ENCODE results near the gene PRR14L. TPM values are rescaled to one million over a fixed set of nuclear protein-coding genes. Genes with fewer than 3 reads are reported as not detected.

Gene PRR14L
- total and polyA plus RNA-seq, 2 of the 13 experiments (the other 11 are each of a cell fraction or from before 2014, with no cell fraction given): 6.6 to 16.5 TPM

DNA sequence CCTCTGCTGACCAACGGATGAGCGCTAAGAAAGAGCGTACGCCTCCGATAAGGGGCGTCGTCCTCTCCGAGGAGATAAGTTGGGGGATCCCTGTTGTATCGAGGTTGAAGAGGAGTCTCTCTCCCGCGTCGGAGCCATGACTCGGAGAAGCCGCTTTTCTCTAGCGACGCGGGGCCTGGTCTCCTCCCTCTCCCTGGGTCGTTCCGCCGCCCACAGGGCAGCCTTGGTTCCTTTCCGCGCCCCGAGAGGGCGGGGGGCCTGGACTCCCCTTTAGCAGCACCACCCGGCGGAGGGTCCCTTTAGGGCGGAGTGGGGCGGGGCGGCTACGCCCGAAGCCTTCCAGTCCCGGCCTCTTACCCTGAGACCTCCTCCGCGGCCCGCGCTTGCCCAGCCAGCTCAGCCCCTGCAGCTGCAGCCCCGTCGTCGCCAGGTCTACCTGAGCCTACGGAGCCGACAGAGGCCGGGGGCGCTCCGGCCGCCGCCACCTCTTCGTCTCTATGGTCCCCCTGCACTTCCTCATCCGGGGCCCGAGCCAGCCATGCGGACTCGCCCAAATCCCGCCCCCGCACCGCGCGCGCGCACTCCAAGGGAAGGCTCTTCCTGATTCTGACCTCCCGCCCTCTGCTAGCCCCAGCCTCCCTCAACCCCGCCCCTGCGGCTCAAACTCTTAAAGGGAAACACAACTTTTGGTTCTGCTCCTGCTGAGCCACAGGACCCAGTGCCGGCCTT, at the start of gene PRR14L (continued):
- TF ChIP-seq, protein P1, sequence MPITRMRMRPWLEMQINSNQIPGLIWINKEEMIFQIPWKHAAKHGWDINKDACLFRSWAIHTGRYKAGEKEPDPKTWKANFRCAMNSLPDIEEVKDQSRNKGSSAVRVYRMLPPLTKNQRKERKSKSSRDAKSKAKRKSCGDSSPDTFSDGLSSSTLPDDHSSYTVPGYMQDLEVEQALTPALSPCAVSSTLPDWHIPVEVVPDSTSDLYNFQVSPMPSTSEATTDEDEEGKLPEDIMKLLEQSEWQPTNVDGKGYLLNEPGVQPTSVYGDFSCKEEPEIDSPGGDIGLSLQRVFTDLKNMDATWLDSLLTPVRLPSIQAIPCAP (CRISPR knock-in tag; IDR thresholded peaks at IDR 0.05; ENCODE audit: low read depth): no peak
- no peak for TF ChIP-seq ZNF543 (CRISPR knock-in tag; IDR thresholded peaks at IDR 0.05)
- 0 out of 2 replicates have a peak, but pooled peaks have one; percentile 14 for TF ChIP-seq ZNF333 (CRISPR knock-in tag; IDR thresholded peaks at IDR 0.05; ENCODE audit: borderline replicate concordance)
- peak; percentile 58; the same call in 1 of the 2 replicates for TF ChIP-seq CBX5 (CRISPR knock-in tag; IDR thresholded peaks at IDR 0.05; ENCODE audit: borderline replicate concordance)
- TF ChIP-seq RFX5 (IDR thresholded peaks at IDR 0.05; ENCODE audit: low read depth, low read length): no peak
- peak; percentile 99; the same call in 1 of the 2 replicates for TF ChIP-seq DMTF1 (CRISPR knock-in tag; IDR thresholded peaks at IDR 0.05)
- TF ChIP-seq ZNF441 (CRISPR knock-in tag; IDR thresholded peaks at IDR 0.05; ENCODE audit: borderline replicate concordance): no peak
- TF ChIP-seq ZNF766 (CRISPR knock-in tag; IDR thresholded peaks at IDR 0.05; ENCODE audit: borderline replicate concordance): peak; percentile 85; the same call in 1 of the 2 replicates
- peak; percentile 61; the same call in 1 of the 2 replicates for TF ChIP-seq FOXC1 (CRISPR knock-in tag; IDR thresholded peaks at IDR 0.05; ENCODE audit: borderline replicate concordance)
- peak; percentile 35; the same call in 1 of the 2 replicates for TF ChIP-seq ZNF792 (CRISPR knock-in tag; IDR thresholded peaks at IDR 0.05)
- 0 out of 2 replicates have a peak, but pooled peaks have one; percentile 22 for TF ChIP-seq ZNF557 (CRISPR knock-in tag; IDR thresholded peaks at IDR 0.05)
- no peak for TF ChIP-seq SUZ12 (IDR thresholded peaks at IDR 0.05; ENCODE audit: low read depth, low read length)
- peak; percentile 40; the same call in 1 of the 2 replicates for TF ChIP-seq SOX5 (CRISPR knock-in tag; IDR thresholded peaks at IDR 0.05; ENCODE audit: borderline replicate concordance)
- no peak for TF ChIP-seq RAD51 (IDR thresholded peaks at IDR 0.05; ENCODE audit: borderline replicate concordance)
- TF ChIP-seq ZNF260 (CRISPR knock-in tag; IDR thresholded peaks at IDR 0.05; ENCODE audit: borderline replicate concordance, low read depth): no peak
- peak; percentile 84 for TF ChIP-seq AGO2 (optimal IDR thresholded peaks at IDR 0.05; ENCODE audit: low read depth, low read length)
- no peak for TF ChIP-seq FOXA1 (IDR thresholded peaks at IDR 0.05)
- TF ChIP-seq FOXA1 (CRISPR knock-in tag; IDR thresholded peaks at IDR 0.05): no peak
- TF ChIP-seq NR1H2 (CRISPR knock-in tag; IDR thresholded peaks at IDR 0.05; ENCODE audit: borderline replicate concordance, low read depth): peak; percentile 45; the same call in 1 of the 2 replicates
- TF ChIP-seq, protein P2, sequence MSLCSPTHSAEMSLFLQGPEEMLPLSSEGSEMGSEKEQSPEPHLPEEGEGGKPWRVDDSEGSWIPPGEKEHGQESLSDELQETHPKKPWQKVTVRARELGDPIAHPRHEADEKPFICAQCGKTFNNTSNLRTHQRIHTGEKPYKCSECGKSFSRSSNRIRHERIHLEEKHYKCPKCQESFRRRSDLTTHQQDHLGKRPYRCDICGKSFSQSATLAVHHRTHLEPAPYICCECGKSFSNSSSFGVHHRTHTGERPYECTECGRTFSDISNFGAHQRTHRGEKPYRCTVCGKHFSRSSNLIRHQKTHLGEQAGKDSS (CRISPR knock-in tag; IDR thresholded peaks at IDR 0.05; ENCODE audit: borderline replicate concordance, low read depth): no peak
- TF ChIP-seq ZNF782 (CRISPR knock-in tag; IDR thresholded peaks at IDR 0.05; ENCODE audit: borderline replicate concordance): no peak; the same call in 1 of the 2 replicates
- peak; percentile 18; the same call in 1 of the 2 replicates for TF ChIP-seq ZNF580 (CRISPR knock-in tag; IDR thresholded peaks at IDR 0.05; ENCODE audit: borderline replicate concordance, low read depth)

Measured in HepG2 (cell line).